Caco-2 (cell line): ENCODE data around the gene ZRANB1. TPM values are rescaled to one million over a fixed set of nuclear protein-coding genes. Genes with fewer than 3 reads are reported as not detected.

Source experiments
- BruUV-seq: library from RNA; stranded (reverse); fragments of 400-500 nt; replicated peaks from 2 replicates; lab custom pipeline; 2021; lab: Mats Ljungman, UMichigan
- CTCF ChIA-PET: fragments of 300-600 bp; sonication (Branson Sonifier 250); formaldehyde crosslinking; loops from one replicate; lab custom pipeline; 2022; ENCODE audit warnings: antibody characterized with exemption; lab: Charles Lee
- POLR2A ChIA-PET: fragments of 300-600 bp; sonication (Branson Sonifier 250); formaldehyde crosslinking; loops from one replicate; lab custom pipeline; 2022; ENCODE audit warnings: antibody characterized with exemption; lab: Charles Lee
- DNase-seq, 2 experiments: peaks; one replicate each; pipeline versions ENCODE4 v3.0.0 to v3.0.0-alpha.2; 2020 to 2022
- H3K27me3 ChIP-seq: replicated peaks from 2 replicates; pipeline ENCODE4 v1.6.0; 2011; ENCODE audit warnings: low read length; ENCODE audit not compliant: control insufficient read depth, insufficient read depth
- H3K36me3 ChIP-seq: 2 replicates; pipeline ENCODE4 v1.5.1; 2011; ENCODE audit warnings: low read length; ENCODE audit not compliant: control insufficient read depth, insufficient read depth
- H3K4me1 ChIP-seq: fragments of 250-450 bp; sonication (Bioruptor Pico); 2 replicates; pipeline ENCODE4 v1.5.1; 2020; ENCODE audit warnings: mild to moderate bottlenecking
- H3K4me3 ChIP-seq: 2 replicates; pipeline ENCODE4 v1.5.1; 2011; ENCODE audit warnings: low read depth, mild to moderate bottlenecking, control low read depth, low read length
- H3K9me3 ChIP-seq: fragments of 250-450 bp; sonication (Bioruptor Pico); 2 replicates; pipeline ENCODE4 v1.5.1; 2020; ENCODE audit warnings: mild to moderate bottlenecking, moderate library complexity
- H3K27ac Mint-ChIP-seq: one replicate; pipeline ENCODE4 v1.8.0; 2022; ENCODE audit warnings: mixed read lengths; ENCODE audit not compliant: unreplicated experiment
- H3K27me3 Mint-ChIP-seq: one replicate; pipeline ENCODE4 v1.8.0; 2022; ENCODE audit warnings: mixed read lengths; ENCODE audit not compliant: insufficient read depth, unreplicated experiment
- H3K36me3 Mint-ChIP-seq: one replicate; pipeline ENCODE4 v1.8.0; 2022; ENCODE audit warnings: mild to moderate bottlenecking, mixed read lengths; ENCODE audit not compliant: insufficient read depth, unreplicated experiment
- H3K4me1 Mint-ChIP-seq: one replicate; pipeline ENCODE4 v1.8.0; 2022; ENCODE audit warnings: low read depth, mixed read lengths; ENCODE audit not compliant: unreplicated experiment
- H3K4me3 Mint-ChIP-seq: one replicate; pipeline ENCODE4 v1.8.0; 2022; ENCODE audit warnings: mild to moderate bottlenecking, moderate library complexity, mixed read lengths; ENCODE audit not compliant: unreplicated experiment
- H3K9me3 Mint-ChIP-seq: one replicate; pipeline ENCODE4 v1.8.0; 2022; ENCODE audit warnings: mixed read lengths; ENCODE audit not compliant: unreplicated experiment
- intact Hi-C: fragments of 100-400 bp; cut with micrococcal nuclease; formaldehyde crosslinking; loops from one replicate; pipeline ENCODE4 v1.10.0; 2022; ENCODE audit not compliant: unreplicated experiment
- total RNA-seq: library from RNA; stranded (reverse); gene quantifications from 2 replicates; pipeline ENCODE4 v1.2.3, GENCODE V29; 2022
- TF ChIP-seq, protein P1 (sequence below), 2 experiments: fragments of 200-600 bp in 1 of 2; IDR thresholded peaks; 1 replicate in 1 of 2; 2 replicates in 1 of 2; pipeline versions ENCODE4 v1.5.1 to v1.8.0; 2011 to 2022; ENCODE audit warnings: antibody characterized with exemption in 1 of 2, control low read depth in 1 of 2, inconsistent platforms in 1 of 2, low read depth in 1 of 2, low read length in 1 of 2, mild to moderate bottlenecking in 1 of 2, moderate library complexity in 1 of 2; ENCODE audit not compliant: insufficient read depth in 1 of 2, severe bottlenecking in 1 of 2, unreplicated experiment in 1 of 2

ZRANB1 gene
- total RNA-seq, 1 experiment from 2014 or later, result 24.6 TPM

DNA sequence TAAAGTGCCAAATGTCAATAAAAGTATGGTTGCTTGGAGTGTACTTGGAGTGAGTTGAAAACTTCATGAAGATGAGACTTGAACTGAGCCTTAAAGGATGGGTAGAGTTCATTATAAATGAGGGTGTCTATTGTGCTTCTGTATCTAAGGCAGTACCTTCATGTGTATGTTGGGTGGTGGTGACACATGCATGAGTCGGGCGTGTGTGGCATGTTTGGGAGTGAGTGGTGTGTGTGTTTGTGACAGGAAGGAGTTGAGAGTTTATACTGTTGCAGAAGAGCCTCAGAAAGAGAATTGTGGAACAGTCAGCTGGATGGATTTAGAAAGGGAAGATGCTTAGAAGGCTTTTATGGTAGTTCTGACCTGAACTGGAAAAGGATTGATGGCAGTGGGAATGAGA lies 6.0 kb upstream of the ZRANB1 start:
- Mint-ChIP-seq H3K36me3 (peaks cover 21% of the 10 kb centered on the region), H3K4me1 (peaks cover 7% of the 10 kb centered on the region), H3K9me3 (peaks cover 9% of the 10 kb centered on the region), H3K27me3 (no peaks in the 10 kb centered on the region), H3K4me3 (no peak overlapping the region), H3K27ac (no peak overlapping the region)
- Histone ChIP-seq H3K4me3 (no peak overlapping the region), H3K36me3 (no peaks in the 10 kb centered on the region), H3K9me3 (no peaks in the 10 kb centered on the region), H3K27me3 (no peaks in the 10 kb centered on the region), H3K4me1 (no peaks in the 10 kb centered on the region)
- ChIA-PET CTCF (no interaction called here), POLR2A (no interaction called here)
- TF ChIP-seq, protein P1, sequence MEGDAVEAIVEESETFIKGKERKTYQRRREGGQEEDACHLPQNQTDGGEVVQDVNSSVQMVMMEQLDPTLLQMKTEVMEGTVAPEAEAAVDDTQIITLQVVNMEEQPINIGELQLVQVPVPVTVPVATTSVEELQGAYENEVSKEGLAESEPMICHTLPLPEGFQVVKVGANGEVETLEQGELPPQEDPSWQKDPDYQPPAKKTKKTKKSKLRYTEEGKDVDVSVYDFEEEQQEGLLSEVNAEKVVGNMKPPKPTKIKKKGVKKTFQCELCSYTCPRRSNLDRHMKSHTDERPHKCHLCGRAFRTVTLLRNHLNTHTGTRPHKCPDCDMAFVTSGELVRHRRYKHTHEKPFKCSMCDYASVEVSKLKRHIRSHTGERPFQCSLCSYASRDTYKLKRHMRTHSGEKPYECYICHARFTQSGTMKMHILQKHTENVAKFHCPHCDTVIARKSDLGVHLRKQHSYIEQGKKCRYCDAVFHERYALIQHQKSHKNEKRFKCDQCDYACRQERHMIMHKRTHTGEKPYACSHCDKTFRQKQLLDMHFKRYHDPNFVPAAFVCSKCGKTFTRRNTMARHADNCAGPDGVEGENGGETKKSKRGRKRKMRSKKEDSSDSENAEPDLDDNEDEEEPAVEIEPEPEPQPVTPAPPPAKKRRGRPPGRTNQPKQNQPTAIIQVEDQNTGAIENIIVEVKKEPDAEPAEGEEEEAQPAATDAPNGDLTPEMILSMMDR (IDR thresholded peaks at IDR 0.05; ENCODE audit: insufficient read depth in 1 of 2, low read depth in 1 of 2, low read length in 1 of 2, severe bottlenecking in 1 of 2, unreplicated experiment in 1 of 2), result no peak
- intact Hi-C loops, result no loop called here
- no peak for DNase-seq
- no TSS peak for BruUV-seq

DNA sequence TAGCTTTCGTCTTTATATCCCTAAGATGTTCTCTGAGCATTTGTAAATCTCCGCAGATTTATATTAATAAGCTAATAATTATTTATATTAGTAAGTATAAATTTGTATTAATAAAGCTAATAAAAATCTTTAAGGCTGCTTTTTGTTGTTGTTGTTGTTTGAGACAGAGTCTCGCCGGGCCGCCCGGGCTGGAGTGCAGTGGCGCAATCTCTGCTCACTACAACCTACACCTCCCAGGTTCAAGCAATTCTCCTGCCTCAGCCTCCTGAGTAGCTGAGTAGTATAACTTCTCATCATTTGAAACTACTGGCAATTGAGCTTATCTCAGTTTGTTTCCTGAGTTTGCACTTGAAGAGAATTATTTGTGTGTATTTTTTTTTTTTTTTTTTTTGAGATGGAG lies 5.1 kb upstream of the ZRANB1 start:
- intact Hi-C loops, result no loop called here
- TF ChIP-seq, protein P1 (IDR thresholded peaks at IDR 0.05; ENCODE audit: insufficient read depth in 1 of 2, low read depth in 1 of 2, low read length in 1 of 2, severe bottlenecking in 1 of 2, unreplicated experiment in 1 of 2), result no peak
- DNase-seq, result no peak
- no peaks in the 10 kb centered on the region for H3K36me3 ChIP-seq
- POLR2A ChIA-PET, result no interaction called here
- H3K4me1 ChIP-seq, result no peaks in the 10 kb centered on the region
- no peaks in the 10 kb centered on the region for H3K9me3 ChIP-seq
- H3K27me3 Mint-ChIP-seq, result no peaks in the 10 kb centered on the region
- H3K4me1 Mint-ChIP-seq, result peaks cover 7% of the 10 kb centered on the region
- no peak overlapping the region for H3K27ac Mint-ChIP-seq
- H3K4me3 Mint-ChIP-seq, result no peak overlapping the region
- H3K36me3 Mint-ChIP-seq, result peaks cover 18% of the 10 kb centered on the region
- no peak overlapping the region for H3K4me3 ChIP-seq
- CTCF ChIA-PET, result no interaction called here
- peaks cover 5% of the 10 kb centered on the region for H3K9me3 Mint-ChIP-seq
- no peaks in the 10 kb centered on the region for H3K27me3 ChIP-seq
- BruUV-seq, result no TSS peak

DNA sequence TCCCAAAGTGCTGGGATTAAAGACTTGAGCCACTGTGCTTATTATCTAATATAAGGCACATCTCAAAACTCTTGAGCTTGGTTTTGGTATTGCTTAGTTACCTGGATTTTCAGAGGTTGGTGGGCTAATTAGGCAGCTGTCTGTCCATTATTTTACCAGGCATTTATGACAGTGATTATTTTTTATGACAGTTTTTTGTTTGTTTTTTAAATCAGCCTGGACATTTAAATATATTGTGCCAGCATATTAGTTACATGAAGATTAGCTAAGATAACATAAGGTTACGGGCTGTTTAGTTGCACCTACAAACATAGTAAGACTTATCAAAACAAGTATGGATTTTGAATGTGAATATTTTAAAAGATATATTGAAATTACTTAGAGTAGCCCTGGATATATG lies 2.6 kb upstream of the ZRANB1 start:
- no peaks in the 10 kb centered on the region for H3K27me3 Mint-ChIP-seq
- peaks cover 7% of the 10 kb centered on the region for H3K4me1 Mint-ChIP-seq
- intact Hi-C loops, result no loop called here
- CTCF ChIA-PET, result no interaction called here
- no TSS peak for BruUV-seq
- TF ChIP-seq, protein P1 (IDR thresholded peaks at IDR 0.05; ENCODE audit: insufficient read depth in 1 of 2, low read depth in 1 of 2, low read length in 1 of 2, severe bottlenecking in 1 of 2, unreplicated experiment in 1 of 2), result no peak
- H3K27ac Mint-ChIP-seq, result no peak overlapping the region
- Histone ChIP-seq H3K27me3 (no peaks in the 10 kb centered on the region), H3K4me1 (no peaks in the 10 kb centered on the region), H3K9me3 (no peaks in the 10 kb centered on the region), H3K36me3 (no peaks in the 10 kb centered on the region; the same call in 1 of the 2 replicates), H3K4me3 (no peak overlapping the region)
- peaks cover 15% of the 10 kb centered on the region for H3K36me3 Mint-ChIP-seq
- POLR2A ChIA-PET, result no interaction called here
- no peak overlapping the region for H3K4me3 Mint-ChIP-seq
- H3K9me3 Mint-ChIP-seq, result no peaks in the 10 kb centered on the region
- DNase-seq, result no peak
